DOHH2 (cell line): ENCODE data around the gene R3HDM4.

Experiments used
- H3F3A ChIP-seq: fragments of 200-600 bp; sonication (generic), shearing (Covaris generic); 2 replicates; pipeline ENCODE4 v1.6.0; 2016; ENCODE audit warnings: antibody characterized with exemption, mild to moderate bottlenecking; ENCODE audit not compliant: control insufficient read depth, insufficient read depth
- H3K27ac ChIP-seq: fragments of 200-600 bp; sonication (generic); 2 replicates; pipeline ENCODE4 v1.5.1; 2014; ENCODE audit warnings: low read depth, mild to moderate bottlenecking, low read length, moderate library complexity
- H3K27me3 ChIP-seq: fragments of 200-600 bp; sonication (generic); 2 replicates; pipeline ENCODE4 v1.6.1; 2014; ENCODE audit warnings: mild to moderate bottlenecking, low read length, mixed read lengths; ENCODE audit not compliant: control insufficient read depth
- H3K36me3 ChIP-seq: fragments of 200-600 bp; sonication (generic); 2 replicates; pipeline ENCODE4 v1.6.1; 2014; ENCODE audit warnings: mild to moderate bottlenecking, low read length, moderate library complexity, mixed read lengths; ENCODE audit not compliant: control insufficient read depth
- H3K4me1 ChIP-seq: fragments of 200-600 bp; sonication (generic); 2 replicates; pipeline ENCODE4 v1.6.1; 2014; ENCODE audit warnings: mild to moderate bottlenecking, low read length, mixed read lengths; ENCODE audit not compliant: control insufficient read depth
- H3K4me2 ChIP-seq: fragments of 200-600 bp; sonication (generic); 2 replicates; pipeline ENCODE4 v1.6.0; 2014; ENCODE audit warnings: mild to moderate bottlenecking, low read length, moderate library complexity
- H3K4me3 ChIP-seq: fragments of 200-600 bp; sonication (generic); 2 replicates; pipeline ENCODE4 v1.5.1; 2014; ENCODE audit warnings: mild to moderate bottlenecking, low read length, mixed read lengths
- H3K79me2 ChIP-seq: fragments of 200-600 bp; sonication (generic); 2 replicates; pipeline ENCODE4 v1.6.1; 2014; ENCODE audit warnings: mild to moderate bottlenecking, low read length, mixed read lengths; ENCODE audit not compliant: control insufficient read depth
- H3K9me2 ChIP-seq: fragments of 200-600 bp; sonication (generic); replicated peaks from 2 replicates; pipeline ENCODE4 v1.6.1; 2014; ENCODE audit warnings: mild to moderate bottlenecking, low read length, mixed read lengths; ENCODE audit not compliant: control insufficient read depth
- H3K9me3 ChIP-seq: fragments of 200-600 bp; sonication (generic); 2 replicates; pipeline ENCODE4 v1.6.1; 2014; ENCODE audit warnings: antibody characterized with exemption, low read length, mixed read lengths; ENCODE audit not compliant: control insufficient read depth, insufficient read depth
- H4K20me1 ChIP-seq: fragments of 200-600 bp; sonication (generic); 2 replicates; pipeline ENCODE4 v1.6.0; 2014; ENCODE audit warnings: low read depth, mild to moderate bottlenecking, antibody characterized with exemption, low read length, moderate library complexity; ENCODE audit not compliant: control insufficient read depth, insufficient read depth
- CTCF ChIP-seq: fragments of 200-600 bp; sonication (generic); IDR thresholded peaks from one replicate; pipeline ENCODE4 v1.5.1; 2014; ENCODE audit warnings: antibody characterized with exemption, mild to moderate bottlenecking, low read depth, low read length; ENCODE audit not compliant: poor library complexity, severe bottlenecking
- EZH2phosphoT487 ChIP-seq: fragments of 200-600 bp; sonication (generic); IDR thresholded peaks from 2 replicates; pipeline ENCODE4 v1.6.1; 2017; ENCODE audit warnings: borderline replicate concordance, mild to moderate bottlenecking, antibody characterized with exemption, low read length, moderate library complexity, mixed read lengths

R3HDM4 gene

GRCh38 chr19:907183-907853 is 5.7 kb downstream of the R3HDM4 start:
- Histone ChIP-seq H3K79me2 (peaks cover 41% of the 10 kb centered on the region), H3K9me2 (no peaks in the 10 kb centered on the region), H3F3A (peaks cover 26% of the 10 kb centered on the region), H3K4me2 (peak overlapping the region; percentile 65), H4K20me1 (no peaks in the 10 kb centered on the region), H3K9me3 (no peaks in the 10 kb centered on the region), H3K27ac (peak overlapping the region; percentile 25), H3K27me3 (no peaks in the 10 kb centered on the region), H3K4me3 (peak overlapping the region; percentile 50), H3K4me1 (peaks cover 56% of the 10 kb centered on the region), H3K36me3 (no peaks in the 10 kb centered on the region)
- no peak for TF ChIP-seq EZH2phosphoT487
- no peak for TF ChIP-seq CTCF

DNA sequence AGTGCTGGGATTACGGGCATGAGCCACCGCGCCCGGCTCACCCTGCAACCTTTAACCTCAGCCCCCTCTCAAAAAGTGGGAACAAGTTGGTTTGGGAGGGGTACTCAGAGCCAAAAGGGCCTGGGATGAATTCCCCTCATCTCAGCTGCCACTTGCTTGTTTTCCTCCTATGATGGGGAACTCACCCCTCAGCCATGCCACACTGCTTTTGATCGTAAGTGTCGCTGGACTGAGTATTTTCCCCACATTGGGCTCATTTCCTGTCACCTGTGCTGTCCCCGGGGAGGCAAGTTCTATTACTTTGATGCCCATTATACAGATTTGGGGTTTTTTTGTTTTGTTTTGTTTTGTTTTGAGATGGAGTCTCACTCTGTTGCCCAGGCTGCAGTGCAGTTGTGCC is 6.5 kb downstream of the R3HDM4 start:
- H3K4me1 ChIP-seq: peaks cover 53% of the 10 kb centered on the region
- H3K79me2 ChIP-seq: peaks cover 35% of the 10 kb centered on the region
- no peaks in the 10 kb centered on the region for H4K20me1 ChIP-seq
- H3K36me3 ChIP-seq: no peaks in the 10 kb centered on the region
- TF ChIP-seq EZH2phosphoT487 (no peak), CTCF (no peak)
- peak overlapping the region; percentile 65 for H3K4me2 ChIP-seq
- peak overlapping the region; percentile 79 for H3K27ac ChIP-seq
- no peaks in the 10 kb centered on the region for H3K9me3 ChIP-seq
- H3K9me2 ChIP-seq: no peaks in the 10 kb centered on the region
- no peaks in the 10 kb centered on the region for H3K27me3 ChIP-seq
- H3K4me3 ChIP-seq: peak overlapping the region; percentile 50
- peaks cover 26% of the 10 kb centered on the region for H3F3A ChIP-seq

GRCh38 chr19:904545-904944 is 8.5 kb downstream of the R3HDM4 start:
- Histone ChIP-seq H3K27ac (no peak overlapping the region), H3K4me3 (no peak overlapping the region), H3K4me2 (no peak overlapping the region), H3K9me2 (no peaks in the 10 kb centered on the region), H3K4me1 (peaks cover 50% of the 10 kb centered on the region), H3K36me3 (peaks cover 3% of the 10 kb centered on the region; the same call in 1 of the 2 replicates), H3K79me2 (peaks cover 24% of the 10 kb centered on the region), H3K9me3 (no peaks in the 10 kb centered on the region), H3K27me3 (no peaks in the 10 kb centered on the region), H3F3A (peaks cover 17% of the 10 kb centered on the region), H4K20me1 (peaks cover under 1% of the 10 kb centered on the region; the same call in 1 of the 2 replicates)
- TF ChIP-seq CTCF (no peak), EZH2phosphoT487 (no peak)
